Measurements from ENCODE around the gene RAD9A.

The RAD9A gene

GRCh38 chr11:67356864-67357561 lies 34.8 kb upstream of the RAD9A start:
- no peak for FAIRE-seq
- DNase-seq (ENCODE audit: low spot score) = peak; percentile 80

GRCh38 chr11:67357831-67358670 lies 33.7 kb upstream of the RAD9A start:
- peak; percentile 71 for DNase-seq (ENCODE audit: low spot score)

DNA sequence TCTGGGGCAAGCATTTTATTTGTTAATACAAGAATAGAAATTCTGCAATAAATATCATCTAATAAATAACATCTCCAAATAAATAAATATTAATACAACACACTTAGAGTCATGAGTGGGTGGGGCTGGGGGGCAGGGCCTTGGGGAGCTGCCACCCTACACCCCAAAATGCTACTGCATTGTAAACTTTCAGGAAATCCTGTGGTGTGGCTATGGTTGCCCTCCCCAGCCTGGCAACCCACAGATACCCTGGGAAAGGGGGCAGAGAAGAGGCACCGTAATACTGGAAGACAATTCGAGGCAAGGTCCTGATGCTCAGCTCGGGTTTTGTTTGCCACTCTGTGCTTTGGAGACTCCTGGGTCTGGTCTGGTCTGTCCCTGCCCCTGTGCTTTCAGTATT lies 27.6 kb upstream of the RAD9A start:
- no peak for FAIRE-seq
- DNase-seq (ENCODE audit: low spot score) = no peak

More at GRCh38 chr11:67357831-67358670, 33.7 kb upstream of the RAD9A start:
- FAIRE-seq = no peak

- FAIRE-seq (no peak), DNase-seq (ENCODE audit: low spot score) (no peak)
Observed at GRCh38 chr11:67364783-67365722, 26.7 kb upstream of the RAD9A start.

GRCh38 chr11:67365736-67366444 lies 25.9 kb upstream of the RAD9A start:
- no peak for DNase-seq (ENCODE audit: low spot score)
- FAIRE-seq = no peak

- DNase-seq (ENCODE audit: low spot score) (no peak), FAIRE-seq (no peak)
Observed at GRCh38 chr11:67366546-67366945, 25.2 kb upstream of the RAD9A start.

DNA sequence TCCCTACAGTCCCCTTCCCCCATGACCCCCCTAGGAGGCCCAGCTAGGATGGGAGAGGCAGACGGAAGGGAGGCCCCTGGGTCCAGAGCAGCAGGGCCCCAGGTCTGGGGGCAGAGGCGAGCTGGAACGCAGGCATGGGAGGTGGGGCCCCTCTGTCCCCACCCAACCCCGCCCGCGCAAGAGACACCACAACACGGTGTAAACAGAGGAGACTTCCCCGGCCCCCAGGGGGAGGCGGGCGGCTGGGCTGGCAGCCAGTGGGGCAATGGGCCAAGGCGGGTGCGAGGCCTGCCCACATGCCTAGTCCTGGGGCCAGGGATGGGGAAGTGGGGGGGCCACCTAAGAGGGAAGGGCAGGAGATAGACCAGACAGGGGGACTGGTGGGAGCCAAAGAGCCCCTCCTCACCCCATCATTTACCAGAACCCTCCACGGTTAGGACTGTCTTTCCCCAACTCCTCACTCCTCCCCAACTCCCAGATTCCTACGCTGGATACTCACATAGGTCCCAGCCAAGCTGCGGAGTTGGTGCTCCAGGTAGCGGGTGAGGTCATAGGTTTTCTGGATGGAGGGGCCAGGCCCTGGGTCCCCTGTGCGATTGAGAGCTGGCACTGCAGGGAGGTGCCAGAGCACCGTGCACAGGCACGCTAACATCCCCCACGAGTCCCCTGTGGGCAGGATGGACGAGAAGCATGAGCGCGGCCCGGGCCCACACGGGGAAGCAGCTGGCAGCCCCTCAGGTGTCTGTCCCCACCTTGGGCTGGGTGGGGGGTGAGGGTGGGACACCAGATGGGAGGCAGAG lies 24.6 kb upstream of the RAD9A start:
- peak; percentile 42 for FAIRE-seq
- DNase-seq (ENCODE audit: low spot score) = peak; percentile 68

GRCh38 chr11:67367761-67368227 lies 24.0 kb upstream of the RAD9A start:
- peak; percentile 9 for FAIRE-seq
- DNase-seq (ENCODE audit: low spot score) = no peak

- DNase-seq (ENCODE audit: low spot score) (no peak), FAIRE-seq (no peak)
Observed at GRCh38 chr11:67368621-67369020, 23.2 kb upstream of the RAD9A start.

DNA sequence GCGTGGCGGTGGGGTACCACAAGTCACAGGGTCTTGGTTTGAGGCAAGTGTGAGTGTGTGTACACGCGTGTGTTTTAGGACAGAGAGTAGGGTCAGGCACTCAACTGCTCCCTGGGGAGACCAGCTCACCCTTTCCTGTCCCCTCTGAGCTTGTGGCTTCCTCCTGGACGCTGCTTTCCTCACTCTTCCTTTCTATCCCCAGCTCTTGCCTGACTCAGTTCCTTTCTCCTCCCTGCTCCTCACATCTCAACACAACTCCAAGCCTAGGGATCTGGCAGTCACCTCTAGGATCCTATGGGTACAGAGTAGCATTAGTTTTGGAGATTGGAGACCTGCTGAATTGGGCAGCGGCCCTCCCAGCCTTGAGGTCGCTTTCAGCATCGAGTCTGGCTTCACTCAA lies 22.5 kb upstream of the RAD9A start:
- DNase-seq (ENCODE audit: low spot score) = no peak
- no peak for FAIRE-seq

DNA sequence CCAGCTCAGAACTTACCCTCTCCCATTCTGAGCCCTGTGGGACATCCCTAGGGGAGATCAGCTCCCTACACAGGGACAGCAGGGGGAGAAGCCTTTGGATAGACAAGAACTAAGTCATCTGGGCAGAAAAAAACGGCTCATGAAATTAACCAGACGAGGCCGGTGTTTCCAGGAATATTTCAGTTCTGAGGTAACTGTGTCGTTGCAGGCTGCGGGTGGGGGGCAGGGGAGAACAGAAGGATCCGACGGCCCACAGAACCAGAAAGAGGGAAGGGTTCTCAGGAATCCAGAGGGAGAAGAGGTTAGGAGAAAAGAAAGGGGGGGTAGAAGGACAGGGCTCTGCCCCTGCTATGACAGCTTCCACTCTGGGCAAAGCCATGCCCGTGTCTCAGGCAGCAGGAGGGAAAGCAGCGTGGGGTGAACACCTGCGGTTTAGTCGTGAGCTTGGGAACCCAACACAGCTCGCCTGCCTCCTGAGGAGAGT lies 21.9 kb upstream of the RAD9A start:
- no peak for FAIRE-seq
- peak; percentile 30 for DNase-seq (ENCODE audit: low spot score)

GRCh38 chr11:67370351-67371076 lies 21.3 kb upstream of the RAD9A start:
- FAIRE-seq = no peak

GRCh38 chr11:67371189-67371910 lies 20.4 kb upstream of the RAD9A start:
- peak; percentile 70 for DNase-seq (ENCODE audit: low spot score)
- peak; percentile 73 for FAIRE-seq

More at GRCh38 chr11:67370351-67371076, 21.3 kb upstream of the RAD9A start:
- no peak for DNase-seq (ENCODE audit: low spot score)

DNA sequence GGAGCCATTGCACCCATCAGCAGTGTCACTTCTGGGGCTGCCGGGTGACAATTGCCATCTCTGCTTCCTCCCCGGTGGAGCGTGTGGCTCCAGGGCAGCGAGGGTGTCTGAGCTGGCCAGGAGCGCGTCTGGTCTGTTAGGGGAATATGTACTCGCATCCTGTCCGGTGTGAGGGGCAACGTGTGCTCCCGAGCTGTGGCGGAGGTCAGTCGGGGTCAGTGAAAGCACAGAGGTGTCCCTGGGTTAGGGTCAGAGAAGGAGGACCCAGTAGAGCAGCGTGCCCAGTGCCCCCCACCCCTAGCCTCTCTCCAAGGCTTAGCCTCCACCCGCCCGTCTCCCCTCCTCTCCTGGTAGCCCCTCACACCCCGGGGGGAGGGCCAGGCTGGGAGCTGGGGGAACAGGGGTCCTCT lies 19.9 kb upstream of the RAD9A start:
- FAIRE-seq (no peak), DNase-seq (ENCODE audit: low spot score) (no peak)

- peak; percentile 57 for DNase-seq (ENCODE audit: low spot score)
- FAIRE-seq = no peak
Observed at GRCh38 chr11:67372321-67372992, 19.3 kb upstream of the RAD9A start.

DNA sequence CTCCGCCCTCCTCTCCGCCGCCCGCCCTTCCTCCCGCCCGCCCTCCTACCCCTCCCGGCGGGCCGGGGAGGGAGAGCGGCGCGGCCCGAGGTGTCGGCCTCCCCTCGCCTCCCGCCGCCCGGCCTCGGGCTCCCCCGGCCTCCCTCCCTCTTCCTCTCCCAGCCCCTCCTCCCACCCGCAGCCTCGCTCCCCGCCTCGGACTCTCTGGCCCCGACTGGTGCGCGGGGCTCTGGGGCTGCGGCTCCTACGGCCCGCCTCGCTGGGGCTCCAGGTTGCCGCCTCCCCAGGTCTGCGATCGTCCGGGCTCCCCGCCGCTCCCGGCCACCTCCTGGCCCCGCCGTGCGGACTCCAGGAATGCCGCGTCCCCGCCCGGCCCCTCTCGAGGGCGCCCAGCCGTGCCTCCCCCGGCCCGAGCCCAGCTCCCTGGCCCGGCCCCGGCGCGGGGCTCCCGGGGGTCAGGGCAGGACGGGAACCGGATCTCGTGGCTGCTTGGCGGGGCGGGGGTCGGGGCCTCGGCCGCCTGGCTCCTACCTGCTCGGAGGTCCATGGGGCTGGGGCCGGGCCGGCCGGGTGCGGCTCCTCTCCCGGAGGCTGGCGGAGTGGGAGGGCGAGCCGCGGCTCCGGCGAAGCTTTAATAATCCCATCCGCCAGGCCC lies 18.7 kb upstream of the RAD9A start, which contains the start of gene CLCF1:
CLCF1 (minus strand) TSS at position 606 of the 655 bp plus-strand sequence; CDS start at position 547, 59 bp downstream.
- FAIRE-seq (no peak), DNase-seq (ENCODE audit: low spot score) (peak; percentile 62)

Data from urothelium cell line (cell line).